DMS 273 treated with DMSO at 0.1 percent for 48 hours (cell line): Measurements from ENCODE around the gene ALK.

Experiments used
- DNase-seq: peaks from one replicate; lab custom pipeline; 2025; lab: John Stamatoyannopoulos, UW

The ALK gene

GRCh38 chr2:29196792-29197788 is 724.3 kb downstream of the ALK start:
- DNase-seq: peak; percentile 15

- DNase-seq: no peak
These were observed 725.6 kb downstream of the ALK start for GRCh38 chr2:29195796-29196195.

DNA sequence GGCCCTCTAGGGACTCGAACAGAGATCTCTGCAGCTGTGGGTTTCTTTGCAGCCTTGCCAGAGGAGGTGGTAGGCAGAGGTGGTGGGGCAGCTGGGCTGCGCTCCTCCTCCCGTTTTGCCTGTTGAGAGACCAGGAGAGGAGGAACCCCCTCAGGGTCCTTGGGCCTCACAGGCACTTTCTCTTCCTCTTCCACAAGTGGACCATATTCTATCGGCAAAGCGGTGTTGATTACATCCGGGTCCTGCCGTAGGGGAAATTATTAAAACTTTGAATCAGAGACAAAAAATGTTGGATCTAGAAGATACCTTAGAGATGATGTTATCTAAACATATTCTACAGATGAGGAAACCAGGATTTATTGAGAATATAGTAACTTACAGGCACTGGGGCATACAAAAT is 727.7 kb downstream of the ALK start:
- no peak for DNase-seq

DNA sequence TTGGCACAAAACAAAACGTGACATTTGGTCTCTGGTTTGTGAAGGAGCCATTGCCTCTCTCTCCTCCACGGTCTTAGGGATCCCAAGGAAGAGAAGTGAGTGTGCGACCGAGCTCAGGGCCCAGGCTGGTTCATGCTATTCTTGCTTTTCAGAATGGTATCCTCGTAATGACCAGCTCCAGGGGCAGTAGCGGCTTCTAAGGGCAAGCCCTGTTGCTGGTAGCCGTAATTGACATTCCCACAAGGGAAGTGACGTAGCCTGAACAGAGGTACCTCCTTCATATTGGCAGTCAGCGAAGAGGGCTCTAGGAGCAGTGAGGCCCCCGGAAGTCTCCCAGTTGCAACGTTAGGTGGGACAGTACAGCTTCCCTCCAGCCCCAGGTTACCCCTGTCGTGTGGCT is 728.3 kb downstream of the ALK start:
- no peak for DNase-seq

DNA sequence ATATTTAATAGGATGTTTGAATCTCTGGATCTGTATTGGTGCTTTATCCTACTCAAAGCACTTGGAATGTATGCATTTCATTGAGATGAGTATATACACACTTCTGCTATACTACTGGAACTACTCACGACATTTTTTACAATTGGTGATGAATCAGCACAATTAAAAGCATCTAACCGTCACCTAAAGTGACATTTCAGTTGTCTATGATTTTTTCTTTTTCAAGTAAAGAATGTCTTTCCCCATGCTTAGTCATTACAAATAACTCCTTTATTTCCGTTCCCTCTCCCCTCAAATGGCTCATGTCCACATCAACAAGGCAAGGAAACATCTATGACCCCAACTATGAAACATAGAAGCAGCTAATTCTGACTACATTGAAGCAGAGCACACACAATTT is 728.9 kb downstream of the ALK start:
- no peak for DNase-seq

DNA sequence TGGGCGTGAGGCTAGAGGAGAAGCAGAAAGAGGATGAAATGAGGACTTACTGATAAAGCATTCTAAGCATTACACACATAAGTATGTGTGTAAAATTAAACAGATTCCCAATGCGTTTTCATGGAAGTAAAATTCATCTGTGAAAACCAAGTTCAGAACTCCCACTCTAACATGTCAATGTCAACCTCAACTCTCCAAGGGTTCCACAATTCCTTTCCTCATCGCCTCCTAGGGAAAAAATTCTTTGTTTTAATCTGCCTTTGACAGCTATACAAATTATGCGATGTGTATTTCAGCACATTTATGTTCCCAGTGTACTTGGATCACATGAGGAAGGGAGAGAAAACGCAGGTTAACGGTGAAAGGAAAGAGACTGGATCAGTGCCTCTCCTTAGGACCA is 729.6 kb downstream of the ALK start:
- no peak for DNase-seq

DNA sequence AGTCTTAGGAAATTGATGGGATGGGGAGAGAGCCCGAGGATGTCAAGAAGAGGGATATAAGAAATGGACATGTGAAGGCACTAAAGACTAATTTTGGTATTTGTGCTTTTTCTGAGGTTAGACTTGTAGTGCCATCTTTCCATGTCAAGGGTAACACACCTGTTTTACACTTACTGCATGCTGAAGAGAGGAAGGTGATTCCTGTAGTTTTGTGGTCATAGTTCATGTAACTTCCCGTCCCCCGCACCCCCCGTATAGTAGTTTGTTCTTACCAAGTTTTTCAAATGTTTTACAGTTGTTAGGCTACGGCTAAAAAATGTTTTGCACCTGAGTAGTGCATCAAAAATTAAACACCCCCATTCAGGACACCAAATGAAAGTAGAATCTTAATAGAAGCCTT is 732.3 kb downstream of the ALK start:
- no peak for DNase-seq

GRCh38 chr2:29187926-29188325 is 733.5 kb downstream of the ALK start:
- DNase-seq: no peak

DNA sequence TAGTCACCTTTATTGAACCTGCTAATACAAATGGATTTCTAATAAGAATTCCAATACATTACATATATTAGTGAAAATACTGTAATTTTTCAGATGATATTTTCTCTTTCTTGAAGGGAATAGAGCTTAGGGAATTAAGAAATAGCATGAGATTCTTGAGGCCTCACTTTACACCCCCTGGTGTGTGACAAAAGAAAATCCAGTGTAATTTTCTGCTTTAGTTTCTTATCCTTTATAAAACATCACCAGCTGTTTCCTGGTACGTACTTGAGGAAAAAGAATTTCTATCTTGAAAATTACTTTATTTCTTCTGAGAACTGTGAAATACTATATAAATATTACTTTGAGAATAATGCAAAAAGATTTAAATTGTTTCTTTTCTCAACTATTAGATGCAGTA is 734.6 kb downstream of the ALK start:
- no peak for DNase-seq

GRCh38 chr2:29184531-29184930 is 736.9 kb downstream of the ALK start:
- no peak for DNase-seq

DNA sequence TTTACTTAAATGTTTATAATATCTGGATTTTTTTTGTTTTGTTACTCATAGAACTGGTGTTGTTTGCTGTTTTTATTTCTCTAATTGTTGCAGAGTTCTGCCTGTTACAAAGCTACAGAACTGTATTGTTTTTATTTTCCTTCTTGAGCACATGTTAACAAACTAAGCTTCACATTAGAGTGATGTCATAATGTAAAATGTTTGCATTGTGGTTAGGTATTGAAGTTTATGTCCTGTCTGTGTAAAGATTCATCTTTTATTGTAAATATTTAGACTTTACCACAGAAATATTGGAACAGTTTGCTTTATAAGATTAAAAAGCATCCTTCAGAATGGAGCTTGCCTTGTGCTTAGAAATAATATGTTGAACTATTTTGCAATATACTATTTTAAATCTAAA is 738.5 kb downstream of the ALK start:
- DNase-seq: no peak

DNA sequence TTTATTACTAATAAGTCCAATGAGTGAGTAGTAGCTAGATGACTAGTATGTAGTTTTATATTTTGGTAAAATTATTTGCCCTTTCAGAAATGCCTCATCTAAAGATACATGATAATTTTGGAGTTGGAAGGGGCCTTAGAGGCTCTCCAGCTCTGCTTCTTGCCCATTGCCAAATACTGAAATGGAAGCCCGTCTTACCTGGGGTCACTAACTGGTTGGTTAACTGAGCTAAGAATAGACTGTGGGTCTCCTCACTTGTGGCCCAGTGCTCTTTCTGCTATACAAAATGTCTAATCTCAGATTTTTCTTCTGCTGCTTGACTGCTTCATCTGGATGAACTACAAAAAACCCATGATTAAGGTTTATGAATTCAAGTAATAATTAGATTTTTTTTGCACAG is 739.1 kb downstream of the ALK start:
- DNase-seq: no peak

- no peak for DNase-seq
These were observed 746.0 kb downstream of the ALK start for GRCh38 chr2:29175338-29175737.

DNA sequence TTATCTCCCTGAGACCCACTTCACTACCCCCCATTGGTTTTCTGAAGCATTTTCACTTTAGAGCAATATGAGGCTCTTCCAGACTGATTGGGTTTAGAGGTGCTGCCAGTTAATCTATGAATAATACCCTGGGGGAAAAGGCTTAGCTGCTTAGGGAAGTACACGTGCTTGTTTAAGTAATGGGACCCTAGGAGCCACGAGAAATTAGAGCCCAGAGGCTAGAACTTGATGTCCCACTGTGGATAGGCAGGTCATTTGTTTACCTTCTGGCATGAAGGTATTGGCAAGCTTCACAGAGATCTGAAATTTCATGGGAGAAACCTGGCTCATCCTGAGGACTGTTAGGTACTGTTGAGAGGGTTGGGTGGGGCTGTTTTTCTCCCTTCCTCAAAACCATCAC is 746.4 kb downstream of the ALK start:
- no peak for DNase-seq

DNA sequence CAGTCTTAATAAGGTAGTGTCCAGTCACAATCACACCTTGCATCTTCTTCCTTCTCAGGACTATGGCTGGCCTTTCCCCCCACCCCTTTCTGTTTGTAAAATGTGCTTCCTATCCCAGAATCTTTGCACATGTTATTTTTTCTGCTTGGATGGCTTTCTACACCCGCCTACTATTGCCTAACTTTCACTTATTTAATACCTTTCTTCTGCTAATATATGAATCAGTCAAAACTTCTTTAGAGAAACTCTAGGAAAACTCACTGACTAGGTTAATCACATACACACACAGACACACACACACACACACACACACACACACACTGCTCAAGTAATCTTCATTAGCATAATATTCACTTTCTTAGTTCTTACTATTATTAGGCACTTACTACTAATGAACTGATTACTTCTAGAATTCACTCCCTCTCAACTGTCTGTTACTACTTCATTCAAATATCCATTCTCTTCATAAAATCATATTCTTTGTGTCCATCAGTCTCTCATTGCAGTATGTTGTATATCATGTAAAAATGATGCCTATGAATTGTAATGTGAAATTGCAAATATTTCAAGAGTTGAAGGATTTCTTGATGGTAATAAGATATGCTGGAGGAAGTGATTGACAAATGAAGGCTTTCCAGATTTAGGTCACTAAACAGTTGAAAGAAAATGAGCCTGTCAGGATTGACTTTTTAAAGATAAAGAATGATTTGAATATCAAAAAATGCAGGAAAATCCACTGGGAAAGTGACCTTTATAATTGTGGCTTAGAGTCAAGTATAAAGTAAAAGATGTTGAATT is 754.9 kb downstream of the ALK start:
- DNase-seq: no peak

GRCh38 chr2:29165362-29166241 is 755.8 kb downstream of the ALK start:
- no peak for DNase-seq

DNA sequence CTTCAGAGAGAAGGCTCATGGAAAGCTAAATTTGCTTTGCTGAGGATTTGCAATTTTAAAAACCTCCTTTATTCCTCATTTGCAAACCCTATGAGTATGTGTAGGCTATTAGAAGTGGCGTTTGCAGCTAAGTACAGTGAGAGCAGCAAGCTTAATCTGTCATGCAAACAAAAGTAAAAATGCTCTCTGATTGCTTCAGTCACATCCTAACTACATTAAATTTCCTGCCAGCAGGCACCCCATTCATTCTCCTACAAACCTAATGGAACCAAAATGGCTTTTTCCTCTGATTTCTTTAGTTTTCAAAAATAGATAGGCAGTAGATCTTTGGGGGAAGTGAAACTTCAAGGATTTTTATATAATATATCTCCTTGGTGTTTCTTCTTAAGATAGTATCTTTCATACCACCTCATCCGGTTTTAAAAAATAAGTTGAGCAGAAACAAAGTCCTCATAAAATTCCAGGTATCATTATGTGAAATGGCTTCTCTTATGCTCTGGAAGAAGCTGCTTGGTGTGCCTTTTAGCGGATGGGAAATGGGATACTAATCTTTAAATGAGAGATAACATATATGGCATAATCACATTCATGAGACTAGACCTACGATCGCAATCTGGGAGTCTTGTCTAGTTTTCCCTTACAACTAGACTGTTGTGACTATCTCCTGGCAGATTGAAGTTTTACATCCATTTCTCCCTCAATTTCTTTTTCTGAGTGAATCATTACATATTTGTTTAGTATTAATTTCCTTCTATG is 757.1 kb downstream of the ALK start:
- no peak for DNase-seq

DNA sequence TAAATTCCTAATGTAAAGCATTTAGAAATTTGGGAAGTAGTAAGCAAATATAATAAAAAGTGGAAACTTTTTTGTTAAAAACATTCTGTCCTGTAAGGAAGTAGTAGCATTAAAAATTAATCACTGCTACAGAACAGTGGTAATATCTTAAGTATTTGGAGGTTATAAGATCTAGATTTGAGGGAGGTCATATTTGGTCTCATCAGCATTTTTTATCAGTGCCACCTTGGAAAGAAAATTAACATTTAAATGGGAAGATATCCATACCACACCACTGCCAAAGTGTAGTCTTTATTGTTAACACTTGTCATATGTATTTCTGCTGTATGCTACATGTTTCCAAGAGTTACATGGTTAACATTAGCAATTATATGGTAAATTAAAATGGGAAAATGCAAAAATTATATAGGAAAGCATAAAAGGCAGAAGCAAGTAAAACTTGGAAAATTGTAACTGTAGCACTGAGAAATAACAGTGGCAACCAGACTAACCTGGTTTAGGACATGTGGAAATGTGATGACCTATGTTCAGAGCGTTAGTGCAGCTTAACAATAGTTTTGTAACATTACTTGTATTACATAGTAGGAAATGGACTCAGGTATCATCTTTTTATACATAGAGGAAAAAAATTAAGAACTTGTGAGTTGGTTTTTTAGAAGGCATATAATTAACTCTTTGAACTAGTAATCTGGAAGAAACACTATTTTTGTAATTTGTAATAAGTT is 759.0 kb downstream of the ALK start:
- no peak for DNase-seq

- no peak for DNase-seq
These were observed 761.2 kb downstream of the ALK start for GRCh38 chr2:29160184-29160583.

GRCh38 chr2:29159125-29159524 is 762.3 kb downstream of the ALK start:
- no peak for DNase-seq

DNA sequence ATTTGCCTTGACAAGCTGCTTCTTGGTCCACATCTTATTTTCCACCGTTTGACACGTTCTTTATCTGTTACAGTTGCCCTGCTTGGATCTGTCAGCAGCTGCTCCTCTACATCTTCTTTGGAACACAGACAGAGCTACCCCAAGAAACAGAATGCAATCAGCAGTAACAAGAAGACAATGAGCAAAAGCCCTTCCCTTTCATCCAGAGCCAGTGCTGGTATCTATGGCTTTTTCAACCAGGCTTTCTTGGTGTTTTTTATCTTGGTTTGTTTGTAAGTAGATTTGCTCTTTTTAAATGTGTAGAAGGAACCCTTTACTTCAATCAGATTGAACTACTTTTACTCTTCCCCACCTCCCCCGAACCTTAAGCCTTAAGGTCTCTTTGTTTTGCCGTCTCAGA is 764.3 kb downstream of the ALK start:
- DNase-seq: no peak
